Thyroid gland (tissue), 4 donors: ENCODE results near the gene LMNTD2. TPM values are rescaled to one million over a fixed set of nuclear protein-coding genes. Genes with fewer than 3 reads are reported as not detected.

Experiments
- DNase-seq, 2 donors: peaks; one replicate each; pipeline ENCODE4 v3.0.0-alpha.2; 2019
- H3K27ac ChIP-seq, 3 donors: fragments of 200-600 bp; sonication (generic); 1 replicate in 2 of 3; 2 replicates in 1 of 3; pipeline ENCODE4 v1.5.1; 2016 to 2019; ENCODE audit warnings: mild to moderate bottlenecking in 1 of 3, moderate library complexity in 1 of 3
- H3K27me3 ChIP-seq: fragments of 200-600 bp; sonication (generic); one replicate; pipeline ENCODE4 v1.5.1; 2019
- H3K36me3 ChIP-seq, 2 donors: fragments of 200-600 bp; sonication (generic); one replicate each; pipeline ENCODE4 v1.5.1; 2016 to 2019
- H3K4me1 ChIP-seq, 2 donors: fragments of 200-600 bp; sonication (generic); one replicate each; pipeline ENCODE4 v1.5.1; 2017 to 2019
- H3K4me3 ChIP-seq, 3 donors: fragments of 200-600 bp; sonication (generic); replicated peaks in 1 of 3; 1 replicate in 2 of 3; 2 replicates in 1 of 3; pipeline ENCODE4 v1.5.1; 2016; ENCODE audit warnings: mild to moderate bottlenecking in 1 of 3
- H3K9me3 ChIP-seq: fragments of 200-600 bp; sonication (generic); one replicate; pipeline ENCODE4 v1.5.1; 2017
- CTCF ChIP-seq, 6 experiments: fragments of 200-600 bp in 3 of 6; fragments of 450-650 bp in 3 of 6; sonication (generic) in 3 of 6; IDR thresholded peaks; one replicate each; pipeline ENCODE4 v1.5.1; 2016 to 2019; ENCODE audit warnings: antibody characterized with exemption in 6 of 6, mild to moderate bottlenecking in 2 of 6, inconsistent platforms in 1 of 6, moderate library complexity in 1 of 6
- POLR2A ChIP-seq, 2 donors: fragments of 450-650 bp; IDR thresholded peaks; one replicate each; pipeline ENCODE4 v1.6.1; 2017; ENCODE audit warnings: antibody characterized with exemption in 2 of 2, mild to moderate bottlenecking in 2 of 2, moderate library complexity in 1 of 2
- WGBS, 2 donors: methylation state at CpG; one replicate each; pipeline ENCODE4 v1.1.5; 2017; 5-methylcytosine and 5-hydroxymethylcytosine counted together
- intact Hi-C: fragments of 100-400 bp; cut with DNase I; formaldehyde crosslinking; loops from one replicate; pipeline ENCODE4 v1.15.1; 2023
- total RNA-seq, 4 donors: library from RNA; depleted of rRNA; stranded (reverse); fragments of >200 nt; gene quantifications; one replicate each; pipeline ENCODE4 v1.2.3, GENCODE V29; 2016

The LMNTD2 gene
- total RNA-seq, 4 donors from 2014 or later, result 4.2 to 8.8 (median 6.6) TPM

GRCh38 chr11:573146-573759 is 12.7 kb upstream of the LMNTD2 start:
- DNase-seq, result peak; percentile 62 to 67

GRCh38 chr11:571802-572185 is 11.3 kb upstream of the LMNTD2 start:
- no peaks in the 10 kb centered on the region for H3K9me3 ChIP-seq
- peaks cover 40 to 47% of the 10 kb centered on the region in 2 donors for H3K4me1 ChIP-seq
- intact Hi-C loops, result no loop called here
- H3K36me3 ChIP-seq, result no peaks in the 10 kb centered on the region
- DNase-seq, result no peak
- 65 to 79% methylated on average over 8 of the region's 8 CpGs for WGBS, 2 donors
- no peaks in the 10 kb centered on the region for H3K27me3 ChIP-seq
- H3K4me3 ChIP-seq, result no peak overlapping the region
- TF ChIP-seq CTCF (IDR thresholded peaks at IDR 0.05) (no peak), POLR2A (IDR thresholded peaks at IDR 0.05) (no peak)
- H3K27ac ChIP-seq, result no peak overlapping the region

More at GRCh38 chr11:573146-573759, 12.7 kb upstream of the LMNTD2 start:
- TF ChIP-seq POLR2A (IDR thresholded peaks at IDR 0.05) (no peak), CTCF (IDR thresholded peaks at IDR 0.05) (no peak)
- H3K27ac ChIP-seq, result peak overlapping the region; percentile 39 to 71 (median 64)
- WGBS, 2 donors, result 42 to 56% methylated on average over 8 to 15 of the region's 16 CpGs
- H3K36me3 ChIP-seq, result no peaks in the 10 kb centered on the region
- H3K4me1 ChIP-seq, result peaks cover 51 to 57% of the 10 kb centered on the region in 2 donors
- no peaks in the 10 kb centered on the region for H3K27me3 ChIP-seq
- no peak overlapping the region for H3K4me3 ChIP-seq
- intact Hi-C loops, result no loop called here
- no peaks in the 10 kb centered on the region for H3K9me3 ChIP-seq

GRCh38 chr11:569158-569885 is 8.8 kb upstream of the LMNTD2 start:
- WGBS, 2 donors, result 60 to 67% methylated on average over 18 to 34 of the region's 36 CpGs
- Histone ChIP-seq H3K27ac (peak overlapping the region in 1 of 3 donors; percentile 46), H3K4me1 (peaks cover 28 to 36% of the 10 kb centered on the region in 2 donors), H3K4me3 (peak overlapping the region in 2 of 3 donors; percentile 42 to 69), H3K36me3 (no peaks in the 10 kb centered on the region), H3K27me3 (no peaks in the 10 kb centered on the region), H3K9me3 (no peaks in the 10 kb centered on the region)
- no peak for DNase-seq
- no peak for TF ChIP-seq CTCF (IDR thresholded peaks at IDR 0.05)
- TF ChIP-seq POLR2A (IDR thresholded peaks at IDR 0.05), result no peak
- intact Hi-C loops, result no loop called here

GRCh38 chr11:568306-569157 is 8.0 kb upstream of the LMNTD2 start:
- 0% methylated on average over 6 of the region's 123 CpGs; no CpG with 5 or more reads in 1 of the 2 donors for WGBS, 2 donors

More at GRCh38 chr11:568306-569157, 8.0 kb upstream of the LMNTD2 start:
- DNase-seq, result peak; percentile 95 to 96
- peak overlapping the region; percentile 21 to 69 (median 42) for H3K4me3 ChIP-seq
- TF ChIP-seq CTCF (IDR thresholded peaks at IDR 0.05) (peak in 1 of 6 experiments; percentile 8), POLR2A (IDR thresholded peaks at IDR 0.05) (peak in 1 of 2 donors; percentile 49)
- H3K36me3 ChIP-seq, result no peaks in the 10 kb centered on the region
- no peaks in the 10 kb centered on the region for H3K27me3 ChIP-seq
- intact Hi-C loops, result no loop called here
- no peaks in the 10 kb centered on the region for H3K9me3 ChIP-seq
- H3K4me1 ChIP-seq, result peaks cover 24 to 34% of the 10 kb centered on the region in 2 donors
- H3K27ac ChIP-seq, result peak overlapping the region in 2 of 3 donors; percentile 17 to 46
